Heart left ventricle (tissue), 16 donors: ENCODE results near the gene CD1D. TPM values are rescaled to one million over a fixed set of nuclear protein-coding genes. Genes with fewer than 3 reads are reported as not detected.

Experiments used
- ATAC-seq, 4 donors: fragments of 200-7000 bp; cut with Tn5 transposase; one replicate each; pipeline ENCODE4 v1.9.1; 2020 to 2022; ENCODE audit warnings: moderate library complexity in 4 of 4, mild to moderate bottlenecking in 3 of 4, moderate number of reproducible peaks in 1 of 4
- DNase-seq, 5 donors: peaks; one replicate each; pipeline ENCODE4 v3.0.0-alpha.2; 2020
- H3K27ac ChIP-seq, 12 donors: fragments of 200-600 bp; sonication (generic) in 4 of 12; one replicate each; pipeline versions ENCODE4 v1.5.0 to v1.8.0; 2016 to 2022; ENCODE audit warnings: mild to moderate bottlenecking in 2 of 12
- H3K27me3 ChIP-seq, 9 donors: fragments of 200-600 bp; sonication (generic) in 2 of 9; one replicate each; pipeline versions ENCODE4 v1.5.1 to v1.8.0; 2016 to 2022; ENCODE audit warnings: mild to moderate bottlenecking in 3 of 9
- H3K36me3 ChIP-seq, 9 donors: fragments of 200-600 bp; sonication (generic) in 2 of 9; one replicate each; pipeline versions ENCODE4 v1.5.0 to v1.8.0; 2018 to 2022; ENCODE audit warnings: mild to moderate bottlenecking in 2 of 9
- H3K4me1 ChIP-seq, 12 donors: fragments of 200-600 bp; sonication (generic) in 4 of 12; one replicate each; pipeline versions ENCODE4 v1.5.0 to v1.8.0; 2016 to 2022; ENCODE audit warnings: mild to moderate bottlenecking in 3 of 12
- H3K4me3 ChIP-seq, 12 donors: fragments of 200-600 bp; sonication (generic) in 4 of 12; one replicate each; pipeline versions ENCODE4 v1.5.0 to v1.8.0; 2017 to 2022; ENCODE audit warnings: mild to moderate bottlenecking in 9 of 12, moderate library complexity in 4 of 12
- H3K9me3 ChIP-seq, 12 donors: fragments of 200-600 bp; sonication (generic) in 4 of 12; one replicate each; pipeline versions ENCODE4 v1.5.0 to v1.8.0; 2016 to 2022; ENCODE audit warnings: mild to moderate bottlenecking in 1 of 12
- POLR2A ChIP-seq, 2 donors: fragments of 450-650 bp; IDR thresholded peaks; one replicate each; pipeline ENCODE4 v1.6.1; 2017; ENCODE audit warnings: antibody characterized with exemption in 2 of 2, mild to moderate bottlenecking in 2 of 2, moderate library complexity in 2 of 2
- WGBS, 4 donors: extraction: QIAGEN DNeasy Blood & Tissue Kit in 2 of 4; methylation state at CpG; one replicate each; pipeline versions ENCODE4 v1.1.5 to v1.1.7; 2013 to 2018; 5-methylcytosine and 5-hydroxymethylcytosine counted together
- intact Hi-C, 10 donors: fragments of 100-400 bp; cut with DNase I; formaldehyde crosslinking; loops; one replicate each; pipeline versions ENCODE4 v1.11.1 to v1.14.2; 2022
- polyA plus RNA-seq, 2 donors: library from polyadenylated mRNA; stranded (reverse); fragments of 200-250 nt; gene quantifications; one replicate each; pipeline ENCODE4 v1.2.3, GENCODE V29; 2013
- total RNA-seq, 9 donors: library from RNA; depleted of rRNA in 2 of 9; stranded (reverse); fragments of >200 nt in 2 of 9; fragmentation: NEBNext Ultra II Directional in 3 of 9; extraction: Animal tissue kit (Norgen Biotek cat#: 25700) in 3 of 9; gene quantifications; one replicate each; pipeline versions ENCODE4 v1.1.0 to v1.2.4, GENCODE V29; 2016 to 2023
- TF ChIP-seq, protein P1 (sequence below), 12 donors: fragments of 200-600 bp; sonication (generic) in 4 of 12; IDR thresholded peaks; one replicate each; pipeline versions ENCODE4 v1.5.0 to v1.8.0; 2018 to 2022; ENCODE audit warnings: antibody characterized with exemption in 12 of 12, mild to moderate bottlenecking in 5 of 12
- donor health status: ischemic (EF 13 %, LVEDD 7.1; RV severe dilation, severe dysfunction).
- donor health status: healthy with polysubstance abuse.
- donor health status: DM: no; HTN: yes; CAD: no.
- donor health status: DM: no; HTN: no; CAD: no.
- donor health status: ischemic (EF 25% LVEDD 6.9; RV normal size, moderate dysfunction).
- donor health status: ischemic (EF 25% LVEDD 5.7; RV mildly dilated, moderate dysfunction).
- donor health status: healthy.
- donor health status: DM: yes; HTN: yes; CAD: no.
- donor health status: ischemic (EF 35%, LVEDD 5.7; RV mildly dilated, moderate dysfunction).
- donor health status: nonischemic (EF 11% LVEDD 7.7; RV severe dilation, severe dysfunction).
- donor health status: DM: yes; HTN: yes; CAD: no.
- donor health status: PGD.
- donor health status: ischemic (EF 29% LVEDD 5.4; RV normal size, mild dysfunction).
- donor health status: nonischemic (EF 23%, LVEDD 6.1; RV moderate dilation, normal function).

CD1D gene
- total and polyA plus RNA-seq, 11 donors: 0.38 to 5.3 (median 2.0) TPM

DNA sequence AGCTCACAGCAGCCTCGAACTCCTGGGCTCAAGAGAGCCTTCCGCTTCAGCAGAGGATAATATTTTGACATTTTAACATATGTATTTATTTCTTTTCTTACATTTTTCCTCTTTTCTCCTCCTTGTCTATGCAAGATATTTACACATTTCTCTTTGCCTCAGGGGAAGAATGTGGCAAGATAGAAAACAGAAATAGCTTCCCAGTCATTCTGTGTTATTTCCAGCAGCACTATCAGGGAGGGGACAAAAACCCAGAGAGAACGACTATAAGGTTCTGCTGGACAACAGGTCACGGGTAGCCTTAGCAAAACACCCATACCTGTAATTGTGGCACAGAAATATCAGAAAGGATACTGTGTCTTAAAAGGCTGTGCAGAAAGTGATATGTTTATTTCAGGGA, 7.9 kb downstream of the CD1D start:
- peaks cover 0 to 34% (median 0%) of the 10 kb centered on the region in 9 donors for H3K27me3 ChIP-seq
- TF ChIP-seq POLR2A (IDR thresholded peaks at IDR 0.05): no peak
- TF ChIP-seq, protein P1, sequence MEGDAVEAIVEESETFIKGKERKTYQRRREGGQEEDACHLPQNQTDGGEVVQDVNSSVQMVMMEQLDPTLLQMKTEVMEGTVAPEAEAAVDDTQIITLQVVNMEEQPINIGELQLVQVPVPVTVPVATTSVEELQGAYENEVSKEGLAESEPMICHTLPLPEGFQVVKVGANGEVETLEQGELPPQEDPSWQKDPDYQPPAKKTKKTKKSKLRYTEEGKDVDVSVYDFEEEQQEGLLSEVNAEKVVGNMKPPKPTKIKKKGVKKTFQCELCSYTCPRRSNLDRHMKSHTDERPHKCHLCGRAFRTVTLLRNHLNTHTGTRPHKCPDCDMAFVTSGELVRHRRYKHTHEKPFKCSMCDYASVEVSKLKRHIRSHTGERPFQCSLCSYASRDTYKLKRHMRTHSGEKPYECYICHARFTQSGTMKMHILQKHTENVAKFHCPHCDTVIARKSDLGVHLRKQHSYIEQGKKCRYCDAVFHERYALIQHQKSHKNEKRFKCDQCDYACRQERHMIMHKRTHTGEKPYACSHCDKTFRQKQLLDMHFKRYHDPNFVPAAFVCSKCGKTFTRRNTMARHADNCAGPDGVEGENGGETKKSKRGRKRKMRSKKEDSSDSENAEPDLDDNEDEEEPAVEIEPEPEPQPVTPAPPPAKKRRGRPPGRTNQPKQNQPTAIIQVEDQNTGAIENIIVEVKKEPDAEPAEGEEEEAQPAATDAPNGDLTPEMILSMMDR (IDR thresholded peaks at IDR 0.05): no peak
- ATAC-seq: no peak
- H3K4me1 ChIP-seq: peaks cover 0 to 17% (median 0%) of the 10 kb centered on the region in 12 donors
- intact Hi-C loops: no loop called here
- H3K9me3 ChIP-seq: no peaks in the 10 kb centered on the region
- H3K4me3 ChIP-seq: no peak overlapping the region
- no peak overlapping the region for H3K27ac ChIP-seq
- no peak for DNase-seq
- 55 to 68% (median 65%) methylated on average over 4 of the region's 4 CpGs for WGBS, 4 donors
- no peaks in the 10 kb centered on the region for H3K36me3 ChIP-seq

DNA sequence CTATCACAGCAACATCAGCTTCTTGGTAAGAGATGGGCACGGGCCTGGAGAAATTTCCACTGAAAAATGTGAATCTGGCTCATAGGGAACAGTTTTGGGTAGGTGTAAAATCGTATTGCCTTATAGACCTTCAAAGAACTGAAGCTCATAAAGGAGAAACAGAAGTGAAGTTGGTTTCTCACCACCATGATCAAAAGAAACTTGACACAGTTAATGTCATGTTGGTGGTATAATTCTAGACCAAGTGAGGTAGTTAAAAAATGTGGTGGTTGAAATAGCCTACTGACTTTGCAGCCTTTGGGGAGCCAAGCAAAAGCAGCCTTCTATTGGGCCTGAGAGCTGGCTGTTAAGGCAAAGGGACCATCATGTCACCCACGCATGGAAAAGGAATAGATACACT, 8.9 kb downstream of the CD1D start:
- no peaks in the 10 kb centered on the region for H3K36me3 ChIP-seq
- H3K4me1 ChIP-seq: peaks cover 0 to 17% (median 0%) of the 10 kb centered on the region in 12 donors
- H3K9me3 ChIP-seq: no peaks in the 10 kb centered on the region
- intact Hi-C loops: no loop called here
- ATAC-seq: no peak
- no peak overlapping the region for H3K4me3 ChIP-seq
- WGBS, 4 donors: 84 to 87% (median 86%) methylated on average over 3 of the region's 3 CpGs
- H3K27me3 ChIP-seq: peaks cover 0 to 35% (median 0%) of the 10 kb centered on the region in 9 donors
- TF ChIP-seq POLR2A (IDR thresholded peaks at IDR 0.05): no peak
- no peak overlapping the region for H3K27ac ChIP-seq
- DNase-seq: no peak

DNA sequence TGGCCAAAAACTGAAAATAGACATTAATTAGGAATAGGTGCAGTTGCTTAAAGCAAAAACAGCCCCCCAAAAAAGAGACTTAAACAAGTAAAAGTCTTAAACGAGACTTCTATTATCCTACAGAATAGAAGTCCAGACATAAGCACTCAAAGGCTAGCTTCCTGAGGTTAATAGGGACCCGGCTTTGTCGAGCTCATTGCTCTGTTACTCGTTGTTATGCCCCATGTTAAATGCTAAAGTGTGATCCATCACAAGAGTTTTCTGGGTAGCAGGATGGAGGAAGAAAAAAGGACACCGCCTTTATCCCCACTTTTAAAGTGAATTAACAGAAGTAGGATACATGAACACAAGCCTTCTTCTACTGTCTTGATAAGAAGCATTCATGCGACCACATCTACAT, 10.6 kb downstream of the CD1D start:
- WGBS, 4 donors: 51 to 62% (median 55%) methylated on average over 6 of the region's 6 CpGs
- no peak for TF ChIP-seq POLR2A (IDR thresholded peaks at IDR 0.05)
- TF ChIP-seq, protein P1 (IDR thresholded peaks at IDR 0.05): no peak
- ATAC-seq (no peak), DNase-seq (no peak)
- Histone ChIP-seq H3K4me3 (no peak overlapping the region), H3K27me3 (peaks cover 0 to 35% (median 0%) of the 10 kb centered on the region in 9 donors), H3K4me1 (peaks cover 0 to 6% (median 0%) of the 10 kb centered on the region in 12 donors), H3K27ac (no peak overlapping the region), H3K36me3 (no peaks in the 10 kb centered on the region), H3K9me3 (no peaks in the 10 kb centered on the region)
- intact Hi-C loops: no loop called here

DNA sequence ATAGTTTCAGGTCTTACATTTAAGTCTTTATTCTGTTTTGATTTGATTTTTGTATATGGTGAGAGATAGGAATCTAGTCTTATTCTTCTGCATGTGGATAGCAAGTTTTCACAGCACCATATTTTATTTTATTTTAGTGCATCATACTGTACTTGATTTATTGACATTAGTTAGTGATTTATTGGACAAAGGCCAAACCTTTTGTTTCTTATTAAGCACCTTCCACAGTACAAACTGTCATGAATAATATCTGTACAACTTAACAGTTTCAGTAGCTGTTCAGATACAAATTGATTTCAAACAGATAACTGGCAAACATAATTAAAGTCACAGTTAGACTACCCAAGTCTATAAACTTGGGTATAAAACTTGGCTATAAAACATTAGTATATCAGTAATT, 15.8 kb downstream of the CD1D start:
- TF ChIP-seq, protein P1 (IDR thresholded peaks at IDR 0.05): no peak
- TF ChIP-seq POLR2A (IDR thresholded peaks at IDR 0.05): no peak
- intact Hi-C loops: no loop called here
- Histone ChIP-seq H3K27ac (no peak overlapping the region), H3K27me3 (peaks cover 0 to 19% (median 0%) of the 10 kb centered on the region in 9 donors), H3K4me3 (no peak overlapping the region), H3K36me3 (no peaks in the 10 kb centered on the region), H3K4me1 (peaks cover 0 to 4% (median 0%) of the 10 kb centered on the region in 12 donors), H3K9me3 (no peaks in the 10 kb centered on the region)
- no peak for ATAC-seq
- no peak for DNase-seq

DNA sequence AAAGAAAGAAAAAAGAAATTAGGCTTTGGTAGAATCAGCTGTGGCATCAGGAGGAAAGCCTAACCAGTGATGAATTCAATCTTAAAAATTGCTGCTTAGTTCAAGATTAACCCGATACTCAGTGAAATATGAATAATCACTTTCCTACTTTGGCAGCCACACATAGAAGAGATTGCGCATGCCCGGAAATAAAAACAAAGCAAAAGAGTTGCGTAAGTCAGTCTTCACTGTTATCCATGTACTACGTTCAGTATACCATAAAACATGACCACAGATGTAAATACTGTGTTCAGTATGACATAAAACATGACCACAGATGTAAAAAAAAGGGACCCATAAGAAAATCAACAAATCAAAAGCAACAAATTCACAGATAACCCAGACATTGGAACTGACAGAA, 19.2 kb downstream of the CD1D start:
- TF ChIP-seq, protein P1 (IDR thresholded peaks at IDR 0.05): no peak
- TF ChIP-seq POLR2A (IDR thresholded peaks at IDR 0.05): no peak
- Histone ChIP-seq H3K27me3 (peaks cover 0 to 8% (median 0%) of the 10 kb centered on the region in 9 donors), H3K27ac (no peak overlapping the region), H3K9me3 (no peaks in the 10 kb centered on the region), H3K36me3 (no peaks in the 10 kb centered on the region), H3K4me3 (no peak overlapping the region), H3K4me1 (peaks cover 0 to 12% (median 0%) of the 10 kb centered on the region in 12 donors)
- DNase-seq (no peak), ATAC-seq (no peak)
- intact Hi-C loops: loop anchor here (5.0 to 10.0 kb wide), 9 partner anchors 295 to 875 kb away; partner anchors contain the start of gene AIM2 (in 2 of the 10)
- WGBS, 4 donors: 61 to 79% (median 73%) methylated on average over 5 of the region's 5 CpGs
